Measurements from ENCODE around the gene ADAMTS17.

ADAMTS17 gene

DNA sequence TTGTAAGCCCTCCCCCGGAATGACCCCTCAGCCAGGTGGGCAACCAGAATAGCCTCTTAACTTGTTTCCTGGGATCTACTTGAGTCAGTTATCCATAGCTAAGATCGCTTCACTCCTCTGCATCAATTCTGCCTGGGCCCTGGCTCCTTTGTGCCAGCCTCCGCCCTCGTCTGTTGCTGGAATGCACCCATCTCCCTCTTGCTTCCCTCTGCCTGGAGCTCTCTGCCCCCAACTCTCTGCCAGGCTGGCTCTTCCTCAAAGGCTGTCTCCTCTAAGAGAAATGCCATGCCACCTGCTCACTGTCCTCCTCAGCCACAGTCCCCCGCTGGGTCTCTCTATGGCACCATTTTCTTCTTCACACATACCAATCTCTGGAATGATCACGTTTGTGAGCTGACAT, 240.8 kb downstream of the ADAMTS17 start:
- TF ChIP-seq, protein P1, sequence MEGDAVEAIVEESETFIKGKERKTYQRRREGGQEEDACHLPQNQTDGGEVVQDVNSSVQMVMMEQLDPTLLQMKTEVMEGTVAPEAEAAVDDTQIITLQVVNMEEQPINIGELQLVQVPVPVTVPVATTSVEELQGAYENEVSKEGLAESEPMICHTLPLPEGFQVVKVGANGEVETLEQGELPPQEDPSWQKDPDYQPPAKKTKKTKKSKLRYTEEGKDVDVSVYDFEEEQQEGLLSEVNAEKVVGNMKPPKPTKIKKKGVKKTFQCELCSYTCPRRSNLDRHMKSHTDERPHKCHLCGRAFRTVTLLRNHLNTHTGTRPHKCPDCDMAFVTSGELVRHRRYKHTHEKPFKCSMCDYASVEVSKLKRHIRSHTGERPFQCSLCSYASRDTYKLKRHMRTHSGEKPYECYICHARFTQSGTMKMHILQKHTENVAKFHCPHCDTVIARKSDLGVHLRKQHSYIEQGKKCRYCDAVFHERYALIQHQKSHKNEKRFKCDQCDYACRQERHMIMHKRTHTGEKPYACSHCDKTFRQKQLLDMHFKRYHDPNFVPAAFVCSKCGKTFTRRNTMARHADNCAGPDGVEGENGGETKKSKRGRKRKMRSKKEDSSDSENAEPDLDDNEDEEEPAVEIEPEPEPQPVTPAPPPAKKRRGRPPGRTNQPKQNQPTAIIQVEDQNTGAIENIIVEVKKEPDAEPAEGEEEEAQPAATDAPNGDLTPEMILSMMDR (IDR thresholded peaks at IDR 0.05; ENCODE audit: low read depth, low read length, missing control alignments) = no peak
- DNase-seq (ENCODE audit: low read depth) = no peak
- H3K4me3 ChIP-seq (ENCODE audit: low read depth, low read length) = no peak overlapping the region

DNA sequence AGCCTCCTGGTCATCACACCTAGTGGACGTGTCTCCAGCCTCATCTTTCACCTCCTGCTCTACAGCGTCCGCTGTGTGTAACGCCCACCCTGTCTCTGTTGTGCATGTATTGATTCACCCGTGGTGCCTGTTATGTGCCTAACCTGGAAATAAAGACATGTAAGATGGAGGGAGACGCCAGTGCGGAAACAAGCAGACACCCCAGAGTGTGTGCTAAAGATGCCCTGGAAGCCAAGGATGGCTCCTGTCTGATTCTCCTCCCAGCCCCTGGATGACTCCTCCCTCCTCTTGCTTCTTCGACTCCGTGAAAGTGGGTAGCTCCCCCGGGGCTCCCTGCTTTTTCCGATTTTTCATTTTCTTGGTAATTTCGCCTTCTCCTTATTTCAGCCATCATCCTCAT, 241.8 kb downstream of the ADAMTS17 start:
- TF ChIP-seq, protein P1 (IDR thresholded peaks at IDR 0.05; ENCODE audit: low read depth, low read length, missing control alignments) = no peak
- no peak overlapping the region for H3K4me3 ChIP-seq (ENCODE audit: low read depth, low read length)
- no peak for DNase-seq (ENCODE audit: low read depth)

DNA sequence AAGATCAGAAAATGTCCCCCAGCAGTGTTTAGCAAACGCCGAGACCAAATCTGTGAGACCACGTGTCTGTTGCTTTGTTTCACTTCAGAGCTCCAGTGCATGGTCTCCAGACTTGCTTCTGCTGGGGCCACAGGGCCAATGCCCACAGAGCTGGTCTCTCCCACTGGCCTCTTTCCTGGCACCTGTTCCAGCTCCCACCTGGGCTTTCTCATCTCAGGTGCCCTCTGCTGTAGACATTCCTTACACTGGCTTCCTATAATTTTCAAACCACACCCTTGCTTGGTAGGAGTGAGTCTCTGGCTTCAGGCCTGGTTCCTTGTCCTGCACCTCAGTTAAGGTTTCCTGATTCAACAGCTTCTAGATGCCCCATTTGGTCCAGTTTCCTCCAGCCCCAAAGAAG, 243.1 kb downstream of the ADAMTS17 start:
- no peak overlapping the region for H3K4me3 ChIP-seq (ENCODE audit: low read depth, low read length)
- TF ChIP-seq, protein P1 (IDR thresholded peaks at IDR 0.05; ENCODE audit: low read depth, low read length, missing control alignments) = no peak
- no peak for DNase-seq (ENCODE audit: low read depth)

DNA sequence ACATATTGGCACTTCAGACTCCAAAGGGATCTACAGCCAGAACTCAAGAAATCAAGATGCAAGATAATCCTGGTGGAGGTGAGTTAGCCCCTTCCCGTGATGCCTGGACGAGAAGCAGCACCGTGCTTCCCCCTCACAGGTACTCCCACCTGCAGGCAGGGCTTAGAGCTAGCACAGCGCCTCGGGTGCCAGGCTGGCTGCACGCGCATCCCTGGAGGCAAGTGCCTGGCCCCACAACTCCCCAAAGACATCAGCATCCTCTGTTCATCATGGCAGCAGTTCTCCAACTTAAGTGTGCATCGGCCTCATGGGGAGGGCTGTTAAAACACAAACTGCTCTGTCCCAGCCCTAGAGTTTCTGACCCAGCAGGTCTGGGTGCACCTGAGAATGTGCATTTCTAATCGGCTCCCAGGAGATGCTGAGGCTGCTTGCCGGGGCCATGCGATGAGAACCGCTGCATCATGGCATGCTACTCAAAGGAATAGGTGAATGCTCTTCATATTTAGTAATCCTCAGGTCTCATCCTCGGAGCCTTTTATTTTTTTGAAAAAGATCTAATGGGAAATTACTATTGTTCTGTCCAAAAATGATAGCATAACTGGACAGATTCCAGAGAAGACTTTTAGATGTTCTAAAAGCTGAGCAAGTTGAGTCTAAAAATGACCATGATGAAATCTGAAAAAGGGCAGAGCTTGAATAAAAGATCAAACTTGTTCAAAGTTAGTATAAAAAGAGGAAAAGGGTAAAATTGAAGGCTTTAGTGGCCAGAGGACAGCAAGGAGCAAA, 244.2 kb downstream of the ADAMTS17 start:
- TF ChIP-seq, protein P1 (IDR thresholded peaks at IDR 0.05; ENCODE audit: low read depth, low read length, missing control alignments) = no peak
- DNase-seq (ENCODE audit: low read depth) = no peak

DNA sequence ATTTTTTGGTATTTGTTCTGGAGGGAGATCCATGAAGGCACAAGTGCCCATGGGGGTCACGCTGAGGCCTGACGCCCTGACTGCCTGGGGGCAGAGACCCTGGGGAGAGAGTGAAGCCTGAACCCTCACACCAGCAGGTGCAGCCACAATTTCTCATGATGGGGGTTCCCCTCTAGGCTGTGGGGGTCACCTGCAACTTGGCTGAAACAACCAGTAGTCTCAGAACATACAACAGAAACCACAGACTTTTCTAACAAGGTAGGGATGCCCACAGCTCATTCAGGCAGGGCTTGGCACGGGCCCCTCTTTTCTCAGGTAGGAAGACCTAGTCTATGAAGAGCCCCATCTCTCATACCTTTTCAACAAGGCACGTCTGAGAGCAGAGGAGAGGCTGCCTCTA, 245.1 kb downstream of the ADAMTS17 start:
- H3K4me3 ChIP-seq (ENCODE audit: low read depth, low read length) = no peak overlapping the region
- no peak for DNase-seq (ENCODE audit: low read depth)
- TF ChIP-seq, protein P1 (IDR thresholded peaks at IDR 0.05; ENCODE audit: low read depth, low read length, missing control alignments) = no peak

More for the DNA sequence above, 244.2 kb downstream of the ADAMTS17 start:
- no peak overlapping the region for H3K4me3 ChIP-seq (ENCODE audit: low read depth, low read length)

DNA sequence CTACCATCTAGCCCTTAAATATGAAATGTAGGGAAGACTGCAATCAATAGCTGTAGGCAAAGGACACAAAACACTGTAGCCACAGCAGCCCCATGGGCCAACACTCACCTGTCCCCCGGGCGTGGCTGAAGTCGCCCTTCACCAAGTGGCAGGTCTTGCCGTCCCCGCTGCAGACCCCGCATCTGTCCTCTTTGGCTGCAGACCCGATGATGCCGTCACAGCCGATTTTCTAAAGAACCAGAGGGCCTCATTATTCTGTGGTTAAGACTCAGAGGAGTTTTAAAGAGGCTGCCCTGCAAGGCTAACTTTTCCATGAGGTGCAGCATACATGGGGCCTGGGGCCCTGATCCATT, 245.6 kb downstream of the ADAMTS17 start:
- TF ChIP-seq, protein P1 (IDR thresholded peaks at IDR 0.05; ENCODE audit: low read depth, low read length, missing control alignments) = no peak
- no peak for DNase-seq (ENCODE audit: low read depth)

More for the DNA sequence above, 245.6 kb downstream of the ADAMTS17 start:
- H3K4me3 ChIP-seq (ENCODE audit: low read depth, low read length) = no peak overlapping the region

Measured in GM12864 (cell line).